ENCODE results near the gene CDH4. TPM values are rescaled to one million over a fixed set of nuclear protein-coding genes. Genes with fewer than 3 reads are reported as not detected.
A peak's percentile ranks its signal among the peaks of the same experiment; 100 is the strongest.

Gene CDH4
- total RNA-seq, 1 donor from 2014 or later, result 0.06 TPM

GRCh38 chr20:61280217-61280980, 28.3 kb downstream of the CDH4 start:
- ATAC-seq (no peak), DNase-seq (no peak)
- H3K4me3 ChIP-seq, result no peak overlapping the region
- no peaks in the 10 kb centered on the region for H3K9me3 ChIP-seq
- intact Hi-C loops (cut with DNase I), result no loop called here
- H3K36me3 ChIP-seq, result no peaks in the 10 kb centered on the region
- no peak for TF ChIP-seq CTCF (IDR thresholded peaks at IDR 0.05)
- peaks cover 15% of the 10 kb centered on the region for H3K27me3 ChIP-seq (ENCODE audit: low read depth)
- H3K4me1 ChIP-seq, result no peaks in the 10 kb centered on the region
- H3K27ac ChIP-seq, result no peak overlapping the region

GRCh38 chr20:61281286-61281795, 29.3 kb downstream of the CDH4 start:
- Histone ChIP-seq H3K4me1 (no peaks in the 10 kb centered on the region), H3K27ac (no peak overlapping the region), H3K27me3 (ENCODE audit: low read depth) (peaks cover 15% of the 10 kb centered on the region), H3K4me3 (no peak overlapping the region), H3K9me3 (no peaks in the 10 kb centered on the region), H3K36me3 (no peaks in the 10 kb centered on the region)
- DNase-seq (no peak), ATAC-seq (no peak)
- intact Hi-C loops (cut with DNase I), result no loop called here
- no peak for TF ChIP-seq CTCF (IDR thresholded peaks at IDR 0.05)

- Histone ChIP-seq H3K4me1 (no peaks in the 10 kb centered on the region), H3K36me3 (no peaks in the 10 kb centered on the region), H3K9me3 (no peaks in the 10 kb centered on the region), H3K4me3 (no peak overlapping the region), H3K27ac (no peak overlapping the region), H3K27me3 (ENCODE audit: low read depth) (peaks cover under 1% of the 10 kb centered on the region)
- no peak for TF ChIP-seq CTCF (IDR thresholded peaks at IDR 0.05)
- intact Hi-C loops (cut with DNase I), result no loop called here
- ATAC-seq (no peak), DNase-seq (no peak)
Observed at GRCh38 chr20:61284752-61285151, 32.7 kb downstream of the CDH4 start.

- intact Hi-C loops (cut with DNase I), result no loop called here
- H3K4me1 ChIP-seq, result no peaks in the 10 kb centered on the region
- no peak overlapping the region for H3K27ac ChIP-seq
- ATAC-seq (no peak), DNase-seq (no peak)
- H3K27me3 ChIP-seq (ENCODE audit: low read depth), result no peaks in the 10 kb centered on the region
- H3K36me3 ChIP-seq, result no peaks in the 10 kb centered on the region
- TF ChIP-seq CTCF (IDR thresholded peaks at IDR 0.05), result no peak
- no peak overlapping the region for H3K4me3 ChIP-seq
- H3K9me3 ChIP-seq, result no peaks in the 10 kb centered on the region
Observed at GRCh38 chr20:61285152-61285645, 33.1 kb downstream of the CDH4 start.

GRCh38 chr20:61285691-61286090, 33.6 kb downstream of the CDH4 start:
- H3K36me3 ChIP-seq, result no peaks in the 10 kb centered on the region
- H3K27ac ChIP-seq, result no peak overlapping the region
- ATAC-seq (peak in 1 of 2 donors; percentile 15), DNase-seq (no peak)
- TF ChIP-seq CTCF (IDR thresholded peaks at IDR 0.05), result no peak
- H3K4me3 ChIP-seq, result no peak overlapping the region
- H3K4me1 ChIP-seq, result no peaks in the 10 kb centered on the region
- H3K27me3 ChIP-seq (ENCODE audit: low read depth), result no peaks in the 10 kb centered on the region
- no peaks in the 10 kb centered on the region for H3K9me3 ChIP-seq
- intact Hi-C loops (cut with DNase I), result no loop called here
